HG03060 (cell line): ENCODE measurements around the gene RAET1L.
"Not testable (repeated sequence)": the region's sequence is repeated elsewhere in the genome, so short reads cannot be mapped to it uniquely, and the experiment has no call there.

ENCODE experiments used
- ATAC-seq: cut with Tn5 transposase; IDR thresholded peaks from one replicate; pipeline ENCODE4 v1.9.1; 2021; ENCODE audit warnings: low read depth, moderate number of reproducible peaks; ENCODE audit not compliant: unreplicated experiment

RAET1L gene

GRCh38 chr6:150018846-150019580 is 6.3 kb downstream of the RAET1L start:
- no peak for ATAC-seq

- ATAC-seq, result not testable (repeated sequence)
These were observed 8.2 kb downstream of the RAET1L start for GRCh38 chr6:150017186-150017521.

- no peak for ATAC-seq
These were observed 8.8 kb downstream of the RAET1L start for GRCh38 chr6:150016324-150017185.

GRCh38 chr6:150015281-150016001 is 9.9 kb downstream of the RAET1L start:
- ATAC-seq, result not testable (repeated sequence)

- ATAC-seq, result not testable (repeated sequence)
These were observed 10.6 kb downstream of the RAET1L start for GRCh38 chr6:150014623-150015280.

GRCh38 chr6:150013785-150014622 is 11.3 kb downstream of the RAET1L start:
- not testable (repeated sequence) for ATAC-seq

GRCh38 chr6:150012846-150013784 is 12.2 kb downstream of the RAET1L start:
- not testable (repeated sequence) for ATAC-seq

GRCh38 chr6:150008588-150008987 is 16.7 kb downstream of the RAET1L start:
- ATAC-seq, result no peak

GRCh38 chr6:150006961-150007464 is 18.3 kb downstream of the RAET1L start:
- ATAC-seq, result no peak

GRCh38 chr6:150005761-150006651 is 19.3 kb downstream of the RAET1L start:
- ATAC-seq, result no peak

GRCh38 chr6:150004783-150005717 is 20.3 kb downstream of the RAET1L start:
- ATAC-seq, result peak; percentile 42

- no peak for ATAC-seq
These were observed 21.1 kb downstream of the RAET1L start for GRCh38 chr6:150004101-150004782.

- not testable (repeated sequence) for ATAC-seq
These were observed 21.7 kb downstream of the RAET1L start for GRCh38 chr6:150003599-150003998.

GRCh38 chr6:150002710-150003109 is 22.6 kb downstream of the RAET1L start:
- no peak for ATAC-seq

GRCh38 chr6:150001295-150002008 is 23.9 kb downstream of the RAET1L start:
- no peak for ATAC-seq
